Hepatic stellate cell (primary cell): ENCODE results near the gene RPL34.
"Not testable (repeated sequence)": the region's sequence is repeated elsewhere in the genome, so short reads cannot be mapped to it uniquely, and the experiment has no call there.

Source experiments
- DNase-seq: peaks from one replicate; pipeline ENCODE4 v3.0.0; 2011; ENCODE audit warnings: low spot score

The RPL34 gene

DNA sequence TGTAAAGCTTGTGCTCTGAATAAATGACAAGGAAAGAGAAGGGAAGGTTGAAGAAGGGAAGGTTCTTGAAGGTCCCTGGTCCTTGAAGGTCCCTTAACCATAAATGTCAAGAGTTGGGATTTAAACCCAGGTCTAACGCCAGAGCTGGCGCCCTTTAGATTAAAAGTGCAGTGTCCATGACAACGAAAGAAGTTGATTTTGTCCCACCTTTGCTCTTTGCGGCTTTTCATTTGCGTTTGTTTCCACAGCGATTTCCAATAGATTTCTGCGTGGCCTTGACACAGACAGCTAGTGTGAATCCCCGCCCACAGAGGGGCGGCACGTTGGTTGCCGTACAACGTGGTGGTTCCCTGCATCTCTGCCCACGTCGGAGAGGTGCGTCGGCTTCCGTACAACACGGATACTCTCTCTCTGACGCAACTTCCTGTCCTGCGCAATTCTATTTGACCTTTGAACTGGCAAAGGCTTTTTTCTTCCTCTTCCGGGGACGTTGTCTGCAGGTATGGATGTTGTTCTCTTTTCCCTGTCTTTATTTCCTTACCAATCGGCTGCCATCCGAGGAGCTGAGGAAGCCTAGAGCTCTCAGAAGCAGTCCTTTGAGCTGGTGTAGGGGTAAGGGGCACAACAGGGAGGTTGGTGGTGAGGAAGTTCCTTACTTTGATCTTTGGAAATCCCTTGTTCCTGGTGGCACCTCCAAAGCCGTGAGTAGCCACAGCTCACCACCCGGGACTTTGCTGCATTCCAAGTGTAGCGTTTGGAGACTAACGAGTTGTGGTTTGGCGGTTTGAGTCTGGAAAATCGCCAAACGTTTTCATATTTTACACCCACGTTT lies at the start of gene RPL34:
Gene RPL34 (plus strand): TSS at position 476 of the 832 bp plus-strand sequence. CDS start 1,384 bp downstream, outside the sequence.
- peak; percentile 83 for DNase-seq

DNA sequence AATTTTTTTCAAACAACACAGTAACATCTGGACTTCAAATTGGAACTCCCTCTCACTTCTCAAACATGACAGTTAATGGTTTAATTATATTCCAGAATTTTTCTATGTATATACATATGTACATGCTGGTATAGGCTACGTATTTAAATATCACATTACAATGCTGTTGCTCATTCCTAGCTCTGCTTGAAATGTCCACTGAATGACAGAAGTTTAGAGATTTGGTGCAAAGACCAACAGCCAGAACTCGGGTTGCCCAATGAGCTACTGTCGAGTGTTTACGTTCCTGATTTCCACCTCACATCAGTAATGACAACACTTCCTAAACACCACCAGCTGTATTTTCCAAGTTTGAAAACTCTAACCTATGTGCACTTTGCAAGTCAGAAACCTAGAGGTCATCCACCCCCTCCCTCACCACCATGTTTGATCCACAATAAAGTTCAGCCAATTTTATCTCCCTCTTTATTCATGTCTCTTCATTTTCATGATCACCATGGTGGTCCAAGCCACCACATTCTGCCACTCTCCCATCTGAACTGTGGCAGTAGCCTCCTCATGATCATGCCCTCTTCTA lies 49.3 kb upstream of the RPL34 start:
- peak; percentile 8 for DNase-seq

DNA sequence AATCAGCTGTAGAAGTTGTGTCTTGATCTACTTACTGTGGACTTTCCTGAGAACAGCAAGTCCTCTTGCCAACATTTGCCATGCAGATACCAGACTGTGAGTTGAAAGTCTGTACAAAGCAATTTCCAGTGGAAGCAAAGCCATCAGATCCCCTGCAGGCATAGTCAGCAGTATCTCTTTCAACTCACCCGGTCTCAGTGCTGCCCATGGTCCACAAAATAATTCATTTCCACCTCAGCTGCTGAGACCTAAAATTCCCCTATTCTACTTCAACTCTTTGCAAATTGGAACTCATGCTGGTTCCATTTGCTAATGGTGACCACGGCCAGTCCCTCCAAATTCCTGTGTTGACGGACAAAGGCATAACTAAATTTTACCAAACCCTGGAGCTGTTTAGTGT lies 46.0 kb upstream of the RPL34 start:
- DNase-seq, result no peak

DNA sequence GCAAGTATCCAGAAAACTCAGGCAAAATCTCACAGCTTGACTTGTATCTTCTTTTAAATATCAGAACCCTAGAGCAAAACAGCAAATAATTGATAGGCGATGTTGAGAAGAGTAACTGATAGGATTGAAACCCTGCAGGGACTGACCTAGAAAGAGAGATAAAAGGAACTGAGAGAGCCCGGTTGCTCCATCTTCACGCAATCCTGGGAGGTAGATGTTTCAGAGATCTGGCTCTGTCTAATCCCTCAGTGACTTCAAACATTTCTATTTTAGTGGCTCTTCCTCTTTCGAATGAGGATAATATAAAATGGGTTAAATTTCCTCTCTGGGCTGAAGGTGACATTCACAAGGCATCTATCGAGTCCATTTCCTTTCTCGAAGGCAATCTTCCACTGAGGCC lies 39.3 kb upstream of the RPL34 start:
- DNase-seq, result no peak

DNA sequence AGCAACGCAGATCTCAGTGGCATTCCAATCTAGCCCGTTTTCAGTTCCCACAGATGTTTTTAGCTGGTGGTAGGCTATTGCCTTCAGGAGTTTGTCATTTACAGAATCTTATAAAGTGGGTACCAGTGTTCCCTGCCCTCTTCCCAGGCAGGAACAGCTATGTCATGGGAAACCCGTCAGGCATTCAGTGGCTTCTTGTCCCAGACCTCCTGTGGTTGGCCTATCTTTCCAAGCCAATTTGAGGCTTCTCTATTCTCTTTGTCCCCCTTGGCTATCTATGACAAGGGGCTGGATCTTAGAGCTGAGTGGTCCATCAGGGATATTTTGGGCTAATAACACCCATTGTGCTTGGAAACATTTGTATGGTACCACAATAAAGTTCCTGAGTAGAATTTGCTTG lies 33.6 kb upstream of the RPL34 start:
- no peak for DNase-seq

DNA sequence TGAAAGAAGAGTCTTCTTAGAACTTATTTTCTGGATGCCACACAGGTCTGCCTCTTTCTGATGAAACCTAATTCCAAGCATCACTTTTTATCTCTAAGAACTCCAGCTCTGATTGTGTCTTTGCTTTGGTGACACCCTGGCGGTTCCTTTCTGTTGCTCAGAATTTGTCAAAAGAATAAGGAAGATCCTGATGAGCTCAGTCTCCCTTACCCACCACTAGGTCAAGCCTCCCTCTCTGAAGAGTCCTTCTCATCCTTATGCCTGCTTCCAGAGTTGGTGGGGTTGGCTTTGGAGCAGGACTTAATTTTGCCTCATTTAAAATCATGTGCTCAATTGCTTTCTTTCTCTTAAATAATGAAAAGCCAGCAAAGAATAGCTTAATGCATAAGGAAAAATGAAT lies 31.5 kb upstream of the RPL34 start:
- DNase-seq, result no peak

DNA sequence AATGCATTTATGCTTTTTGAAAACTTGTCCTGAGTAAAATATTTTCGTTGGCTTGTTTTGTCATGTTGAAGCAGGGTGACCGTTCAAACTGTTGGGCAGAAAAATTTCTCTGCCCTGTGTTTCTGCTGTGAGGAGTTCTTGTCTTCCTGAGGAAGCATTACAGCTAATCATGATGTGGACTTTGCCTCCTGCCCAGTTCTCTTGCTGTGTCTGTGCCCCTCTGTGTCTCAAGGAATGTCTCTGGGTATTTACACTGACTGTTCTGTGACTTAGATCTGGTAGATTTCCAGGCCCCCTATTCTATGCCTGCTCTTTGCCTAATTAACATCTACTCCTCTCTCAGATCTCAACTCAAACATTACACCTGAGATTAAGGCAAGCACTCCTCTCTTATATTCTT lies 30.4 kb upstream of the RPL34 start:
- DNase-seq, result no peak

DNA sequence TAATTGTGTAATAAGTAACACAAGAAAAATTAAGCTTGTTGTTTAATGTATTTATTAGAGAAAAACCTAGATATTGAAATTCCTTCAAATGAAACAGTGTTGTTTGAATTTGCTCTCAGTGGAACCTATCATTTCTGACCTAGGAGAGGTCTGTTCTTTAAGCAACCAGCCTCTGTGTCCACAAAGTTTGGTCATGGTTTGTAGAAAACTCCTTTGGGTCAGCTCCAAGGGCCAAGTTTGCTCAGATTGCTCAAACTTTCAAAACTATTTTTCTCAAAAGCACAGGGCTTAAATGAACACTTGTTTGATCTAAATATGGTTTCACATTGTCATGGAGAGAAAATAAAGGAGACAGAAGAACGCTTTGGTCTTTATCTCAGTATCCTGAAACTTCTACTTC lies 29.6 kb upstream of the RPL34 start:
- no peak for DNase-seq

DNA sequence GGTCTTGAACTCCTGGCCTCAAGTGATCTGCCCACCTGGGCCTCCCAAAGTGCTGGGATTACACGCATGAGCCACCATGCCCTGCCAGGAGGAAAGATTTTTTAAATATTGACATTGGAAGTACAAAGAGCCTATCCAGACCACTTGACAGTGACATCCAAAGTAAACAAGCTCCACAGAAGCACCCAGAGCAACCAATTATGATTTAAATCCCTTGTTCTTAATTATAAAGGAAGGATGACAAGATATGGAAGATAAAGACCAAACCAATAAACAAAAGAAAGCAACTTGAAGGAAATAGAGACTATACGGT lies 27.7 kb upstream of the RPL34 start:
- DNase-seq, result no peak

DNA sequence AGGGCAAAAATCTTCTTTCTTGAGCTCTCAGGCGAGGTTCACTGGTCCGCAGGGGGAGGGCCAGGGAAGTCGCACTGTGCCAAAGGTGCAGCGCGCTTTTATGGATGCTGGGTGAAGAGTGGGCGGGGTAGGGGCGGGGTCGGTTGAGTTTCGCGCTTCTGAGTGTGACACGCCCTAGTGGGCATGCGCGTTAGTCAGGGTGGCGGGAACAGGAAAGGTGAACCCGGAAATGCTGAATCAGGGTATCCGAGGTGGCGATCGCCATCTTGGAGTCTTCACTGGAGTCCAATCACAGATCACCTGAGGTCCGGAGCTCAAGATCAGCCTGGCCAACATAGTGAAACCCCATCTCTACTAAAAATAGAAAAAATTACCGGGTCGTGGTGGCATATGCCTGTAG lies 26.1 kb upstream of the RPL34 start:
- not testable (repeated sequence) for DNase-seq

DNA sequence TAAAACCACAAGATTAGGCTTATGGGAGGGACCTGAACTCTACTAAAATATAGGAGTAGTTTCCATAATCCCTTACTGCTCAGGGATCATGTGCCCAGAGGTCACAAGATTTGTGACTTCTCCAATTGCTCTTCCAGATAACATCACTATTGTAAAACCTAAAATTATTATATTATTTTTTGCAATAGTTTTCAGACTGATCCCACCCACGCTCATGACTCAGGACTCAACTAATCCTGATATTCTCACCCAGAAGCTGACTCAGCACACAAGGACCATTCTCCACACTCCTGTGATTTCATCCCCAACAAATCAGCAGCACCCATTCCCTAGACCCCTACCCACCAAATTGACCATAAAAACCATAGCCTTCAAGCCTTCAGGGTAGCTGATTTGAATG lies 24.0 kb upstream of the RPL34 start:
- no peak for DNase-seq

DNA sequence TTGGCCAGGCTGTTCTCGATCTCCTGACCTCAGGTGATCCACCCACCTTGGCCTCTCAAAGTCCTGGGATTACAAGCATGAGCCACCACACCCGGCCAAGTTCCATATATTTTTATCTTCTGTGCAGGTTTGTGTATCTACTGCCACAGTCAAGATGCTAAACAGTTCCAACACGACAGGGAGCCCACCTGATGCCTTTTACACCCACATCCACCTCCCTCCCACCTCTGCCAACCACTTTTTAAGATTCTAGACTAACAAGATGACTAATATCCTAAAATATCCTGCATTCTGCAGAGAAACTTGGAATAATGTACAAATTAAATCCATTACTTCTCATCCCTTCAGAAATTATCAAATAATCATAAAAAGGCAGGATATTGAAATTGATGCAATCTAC lies 19.3 kb upstream of the RPL34 start:
- DNase-seq, result no peak

DNA sequence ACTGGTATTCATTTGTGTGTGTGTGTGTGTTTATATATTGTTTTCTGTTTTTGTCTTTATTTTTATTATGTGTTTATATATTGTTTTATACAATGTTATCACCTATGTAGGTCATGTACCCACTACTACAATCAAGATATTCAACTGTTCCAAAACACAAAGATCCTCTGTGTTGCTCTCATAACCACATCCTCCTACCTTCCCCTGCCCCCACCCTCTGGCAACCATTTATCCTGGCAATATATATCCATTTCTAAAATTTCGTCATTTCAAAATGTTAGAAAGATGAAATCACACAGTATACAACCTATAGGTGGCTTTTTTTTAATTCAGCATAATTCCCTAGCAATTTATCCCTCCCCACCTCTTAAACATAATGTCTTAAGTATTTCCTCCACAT lies 18.8 kb upstream of the RPL34 start:
- DNase-seq, result no peak

DNA sequence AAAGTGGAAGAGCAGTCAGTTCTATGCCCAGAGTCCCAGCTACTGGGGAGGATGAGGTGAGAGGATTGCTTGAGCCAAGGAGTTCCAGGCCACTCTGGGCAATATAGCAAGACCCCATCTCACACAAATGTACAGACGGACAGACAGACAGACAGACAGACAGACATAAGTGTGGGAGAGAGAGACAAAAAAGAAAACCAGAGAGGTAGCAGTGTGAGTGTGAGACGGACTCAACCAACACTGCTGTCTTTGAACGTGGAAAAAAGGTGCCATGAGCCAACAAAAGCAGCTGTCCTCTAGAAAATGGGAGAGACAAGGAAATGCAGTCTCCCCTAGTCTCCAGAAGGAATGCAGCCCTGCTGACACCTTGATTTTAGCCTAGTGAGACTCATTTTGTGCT lies 18.2 kb upstream of the RPL34 start:
- DNase-seq, result no peak

DNA sequence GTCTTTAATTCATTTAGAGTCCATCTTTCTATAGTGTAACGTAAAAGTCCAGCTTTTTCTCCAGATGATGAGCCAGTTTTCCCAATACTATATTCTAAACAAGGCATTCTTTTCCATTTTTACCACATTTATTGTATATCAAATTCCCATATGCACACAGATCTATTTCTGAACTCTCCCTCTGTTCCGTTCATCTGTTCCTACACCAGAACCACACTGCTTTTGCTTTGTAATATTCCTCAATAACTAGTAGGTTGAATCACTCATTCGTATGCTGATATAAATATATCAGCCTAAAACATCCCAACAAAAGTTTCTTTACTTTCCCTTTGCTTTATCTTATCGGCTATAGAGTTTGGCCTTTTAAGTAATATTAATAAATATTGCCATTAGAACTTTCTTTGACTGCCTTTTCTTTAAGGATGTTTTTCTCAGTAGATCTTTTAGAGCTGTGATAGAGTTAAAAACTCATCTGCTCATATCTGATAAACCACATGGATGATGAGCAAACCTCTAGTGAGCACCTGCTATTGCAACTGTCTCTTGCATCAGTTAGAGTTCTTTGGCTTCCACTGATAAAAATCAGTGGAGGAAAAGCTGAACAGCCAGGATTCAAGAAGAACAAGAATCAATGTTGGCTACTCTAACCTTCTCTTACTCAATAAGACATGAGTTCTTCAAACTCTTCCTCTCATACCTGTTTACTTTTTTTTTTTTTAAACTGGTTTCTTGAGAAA lies 13.1 kb upstream of the RPL34 start:
- DNase-seq, result no peak

DNA sequence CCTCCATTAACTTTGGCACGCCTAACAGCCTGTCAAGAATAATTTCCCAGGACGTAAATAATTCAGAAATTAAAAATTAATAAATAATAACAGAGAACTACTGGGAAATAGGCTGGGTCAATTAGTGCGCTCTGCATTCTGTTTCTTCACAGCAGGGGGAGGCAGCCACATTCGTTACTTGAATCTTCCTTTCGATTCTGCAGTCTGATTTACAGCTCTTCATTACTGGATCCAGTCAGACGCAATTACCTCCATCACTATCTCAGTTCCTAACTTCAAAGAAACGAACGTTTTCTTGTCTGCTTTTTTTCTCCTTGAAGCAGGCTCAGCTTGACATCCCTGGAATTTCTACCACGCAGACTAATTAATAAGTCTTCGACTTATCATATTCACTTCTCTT lies 9.0 kb upstream of the RPL34 start:
- DNase-seq, result peak; percentile 21

DNA sequence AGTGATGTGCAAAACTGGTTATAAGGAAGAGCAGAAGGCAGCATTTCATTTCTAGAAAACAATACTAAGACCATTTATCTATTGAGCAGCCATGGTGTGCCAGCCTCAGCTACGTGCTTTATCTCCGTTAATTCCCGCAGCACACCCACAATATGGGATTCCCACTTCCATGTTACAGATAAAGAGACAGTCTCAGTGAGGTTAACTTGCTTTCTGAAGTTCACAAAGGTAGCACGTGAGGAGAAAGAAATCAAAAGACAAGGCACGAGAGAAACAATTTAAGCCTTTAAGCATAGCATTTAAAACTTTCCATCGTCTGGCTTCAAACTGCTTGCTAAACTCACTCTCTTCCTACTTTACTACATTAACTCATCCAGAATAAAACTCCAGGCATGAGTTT lies 8.0 kb upstream of the RPL34 start:
- DNase-seq, result no peak

DNA sequence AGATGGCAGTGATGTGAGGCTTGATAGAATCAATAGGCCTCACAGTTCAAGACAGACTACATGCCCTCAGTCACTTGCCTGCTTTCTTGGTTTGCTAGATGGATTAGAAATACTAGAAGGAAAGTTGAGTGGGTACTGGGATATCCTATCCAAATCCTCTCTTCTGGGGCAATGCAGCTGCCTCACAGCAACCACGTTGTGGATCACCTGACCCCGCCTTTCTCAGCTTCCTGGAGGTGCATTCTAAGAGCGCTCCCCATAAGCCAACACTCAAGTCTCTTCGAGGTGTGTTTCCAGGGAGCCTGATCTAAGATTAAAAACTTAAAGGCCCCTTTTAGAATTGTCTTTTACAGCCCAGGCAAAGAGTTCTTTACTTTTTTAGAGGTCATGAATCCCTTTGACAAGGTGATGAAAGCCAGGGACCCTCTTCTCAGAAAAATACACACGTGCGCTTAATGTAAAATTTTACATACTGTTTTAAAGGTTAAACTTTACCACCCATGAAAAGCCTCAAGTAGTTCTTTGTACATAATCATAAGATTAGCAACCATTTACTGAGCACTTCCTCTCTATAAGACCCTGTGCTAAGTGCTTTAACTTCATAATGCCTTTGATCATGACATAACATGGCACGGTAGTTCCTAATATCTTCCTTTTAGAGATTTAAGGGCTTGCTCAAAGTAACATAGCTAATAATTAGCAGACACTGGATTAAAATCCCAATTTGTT lies 840 bp upstream of the RPL34 start:
- no peak for DNase-seq

DNA sequence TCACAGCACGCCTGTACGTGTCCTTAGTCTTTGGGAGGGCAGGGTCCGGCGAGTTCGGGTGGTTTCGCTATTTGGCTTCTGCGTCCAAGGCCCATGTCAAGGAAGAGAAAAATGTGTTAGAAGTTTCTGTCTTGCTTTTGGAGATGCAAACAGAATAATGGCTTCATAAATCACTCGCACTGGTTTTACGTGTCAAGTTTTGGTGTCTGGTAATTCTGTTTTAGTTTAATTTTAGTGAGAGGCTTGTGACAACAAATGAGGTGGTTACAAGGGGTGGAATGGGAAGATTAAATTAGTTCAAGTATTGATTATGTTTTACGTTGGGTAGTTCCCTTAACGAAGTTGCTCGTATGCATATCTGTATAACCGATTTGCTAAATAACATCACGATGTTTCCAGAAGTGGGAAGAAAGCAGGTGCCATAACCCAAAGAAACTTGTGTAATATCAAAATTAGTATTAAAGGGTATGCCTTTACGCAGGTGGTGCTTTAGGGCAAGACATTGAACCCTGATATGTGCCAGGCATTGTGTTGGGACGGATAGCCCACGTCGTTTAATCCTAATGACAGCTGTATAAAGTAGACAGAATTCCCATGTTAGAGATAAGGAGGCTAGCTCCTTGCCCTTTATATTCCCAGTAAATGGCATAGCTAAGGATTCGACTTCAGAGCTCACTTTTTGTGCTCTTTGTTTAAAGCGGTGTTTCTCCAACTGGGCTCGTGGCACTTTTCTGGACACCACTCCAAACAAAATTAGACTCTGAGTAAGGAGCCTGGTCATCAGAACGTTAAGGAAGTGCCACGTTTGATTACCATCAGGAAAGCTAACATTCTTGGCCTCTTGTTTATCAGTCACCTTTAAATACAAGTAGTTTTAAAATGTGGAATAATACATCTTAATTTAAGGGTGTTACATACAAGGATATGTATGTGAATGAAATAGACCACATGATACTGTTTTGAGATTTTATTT lies 843 bp downstream of the RPL34 start:
- no peak for DNase-seq

DNA sequence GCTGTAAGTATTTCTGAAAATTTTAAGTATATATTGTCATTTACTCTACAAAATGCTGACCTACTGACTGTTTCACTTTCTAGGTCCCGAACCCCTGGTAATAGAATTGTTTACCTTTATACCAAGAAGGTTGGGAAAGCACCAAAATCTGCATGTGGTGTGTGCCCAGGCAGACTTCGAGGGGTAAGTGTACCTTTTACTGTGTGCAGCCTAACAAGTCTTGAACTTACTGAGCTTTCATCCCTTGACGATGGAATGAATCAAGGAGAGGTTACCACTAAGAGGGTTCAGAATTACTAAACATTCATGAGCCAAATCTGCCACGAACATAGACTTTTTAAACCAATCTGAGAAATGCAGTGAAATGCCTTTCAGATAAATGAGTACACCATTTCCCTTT lies 1.6 kb downstream of the RPL34 start:
- DNase-seq, result no peak

DNA sequence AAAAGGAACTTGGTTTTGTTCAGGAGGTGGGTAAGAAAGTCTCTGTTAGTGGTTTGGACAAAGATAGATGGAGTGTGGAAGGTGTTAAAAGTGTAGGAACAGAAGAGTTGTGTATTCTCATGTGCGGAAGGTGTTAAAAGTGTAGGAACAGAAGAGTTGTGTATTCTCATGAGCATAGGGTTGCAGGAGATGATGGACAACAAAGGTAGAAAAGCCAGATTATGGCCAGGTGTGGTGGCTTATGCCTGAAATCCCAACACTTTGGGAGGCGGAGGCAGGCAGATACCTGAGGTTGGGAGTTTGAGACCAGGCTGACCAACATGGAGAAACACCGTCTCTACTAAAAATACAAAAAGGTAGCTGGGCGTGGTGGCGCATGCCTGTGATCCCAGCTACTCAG lies 2.5 kb downstream of the RPL34 start:
- no peak for DNase-seq
